ENCODE data around the gene TSPAN8. TPM values are rescaled to one million over a fixed set of nuclear protein-coding genes. Genes with fewer than 3 reads are reported as not detected.
"Not testable (repeated sequence)": the region's sequence is repeated elsewhere in the genome, so short reads cannot be mapped to it uniquely, and the experiment has no call there.

The TSPAN8 gene
- total and polyA plus RNA-seq, 5 donors from 2014 or later, result not detected

- H3K27ac Mint-ChIP-seq; H3K27me3 Mint-ChIP-seq; ATAC-seq (ENCODE audit: low read depth in 2 of 2); H3K4me3 Mint-ChIP-seq; H3K4me1 ChIP-seq (ENCODE audit: control insufficient read depth, insufficient read depth, low read length, poor library complexity, severe bottlenecking); H3K36me3 Mint-ChIP-seq; H3K36me3 ChIP-seq (ENCODE audit: control insufficient read depth, insufficient read depth, low read length); H3K4me1 Mint-ChIP-seq; H3K4me3 ChIP-seq (ENCODE audit: low read depth, low read length); H3K27ac ChIP-seq (ENCODE audit: insufficient read depth, low read length, poor library complexity, severe bottlenecking); H3K9me3 ChIP-seq (ENCODE audit: control insufficient read depth in 2 of 2, low read length in 2 of 2); H3K27me3 ChIP-seq (ENCODE audit: control insufficient read depth, insufficient read depth, low read length); DNase-seq: not testable (repeated sequence)
- H3K9me3 Mint-ChIP-seq, result peaks cover 0 to 14% (median 1%) of the 10 kb centered on the region in 7 donors
Observed at GRCh38 chr12:71150041-71150440, 7.8 kb downstream of the TSPAN8 start.

- Histone ChIP-seq H3K4me3 (ENCODE audit: low read depth, low read length) (no peak overlapping the region), H3K9me3 (ENCODE audit: control insufficient read depth in 2 of 2, low read length in 2 of 2) (no peaks in the 10 kb centered on the region), H3K27me3 (ENCODE audit: control insufficient read depth, insufficient read depth, low read length) (no peaks in the 10 kb centered on the region), H3K4me1 (ENCODE audit: control insufficient read depth, insufficient read depth, low read length, poor library complexity, severe bottlenecking) (no peaks in the 10 kb centered on the region), H3K36me3 (ENCODE audit: control insufficient read depth, insufficient read depth, low read length) (no peaks in the 10 kb centered on the region), H3K27ac (ENCODE audit: insufficient read depth, low read length, poor library complexity, severe bottlenecking) (no peak overlapping the region)
- no peak for ATAC-seq (ENCODE audit: low read depth in 2 of 2)
- no peaks in the 10 kb centered on the region for H3K27me3 Mint-ChIP-seq
- no peak for DNase-seq
- no peaks in the 10 kb centered on the region for H3K4me1 Mint-ChIP-seq
- no peak overlapping the region for H3K4me3 Mint-ChIP-seq
- H3K9me3 Mint-ChIP-seq, result peaks cover 0 to 5% (median 0%) of the 10 kb centered on the region in 7 donors
- H3K27ac Mint-ChIP-seq, result no peak overlapping the region
- no peaks in the 10 kb centered on the region for H3K36me3 Mint-ChIP-seq
Observed at GRCh38 chr12:71144682-71145081, 13.1 kb downstream of the TSPAN8 start.

GRCh38 chr12:71142956-71143355 is 14.8 kb downstream of the TSPAN8 start:
- Mint-ChIP-seq H3K36me3 (no peaks in the 10 kb centered on the region), H3K27me3 (no peaks in the 10 kb centered on the region), H3K4me3 (no peak overlapping the region), H3K4me1 (no peaks in the 10 kb centered on the region), H3K27ac (no peak overlapping the region), H3K9me3 (peaks cover 0 to 1% (median 0%) of the 10 kb centered on the region in 7 donors)
- Histone ChIP-seq H3K4me1 (ENCODE audit: control insufficient read depth, insufficient read depth, low read length, poor library complexity, severe bottlenecking) (no peaks in the 10 kb centered on the region), H3K27ac (ENCODE audit: insufficient read depth, low read length, poor library complexity, severe bottlenecking) (no peak overlapping the region), H3K36me3 (ENCODE audit: control insufficient read depth, insufficient read depth, low read length) (no peaks in the 10 kb centered on the region), H3K4me3 (ENCODE audit: low read depth, low read length) (no peak overlapping the region), H3K27me3 (ENCODE audit: control insufficient read depth, insufficient read depth, low read length) (no peaks in the 10 kb centered on the region), H3K9me3 (ENCODE audit: control insufficient read depth in 2 of 2, low read length in 2 of 2) (no peaks in the 10 kb centered on the region)
- no peak for ATAC-seq (ENCODE audit: low read depth in 2 of 2)
- DNase-seq, result no peak

- no peaks in the 10 kb centered on the region for H3K4me1 Mint-ChIP-seq
- no peaks in the 10 kb centered on the region for H3K36me3 Mint-ChIP-seq
- H3K4me1 ChIP-seq (ENCODE audit: control insufficient read depth, insufficient read depth, low read length, poor library complexity, severe bottlenecking), result no peaks in the 10 kb centered on the region
- H3K27me3 ChIP-seq (ENCODE audit: control insufficient read depth, insufficient read depth, low read length), result no peaks in the 10 kb centered on the region
- ATAC-seq (ENCODE audit: low read depth in 2 of 2) (no peak), DNase-seq (no peak)
- no peak overlapping the region for H3K4me3 ChIP-seq (ENCODE audit: low read depth, low read length)
- no peaks in the 10 kb centered on the region for H3K27me3 Mint-ChIP-seq
- H3K36me3 ChIP-seq (ENCODE audit: control insufficient read depth, insufficient read depth, low read length), result no peaks in the 10 kb centered on the region
- no peak overlapping the region for H3K27ac ChIP-seq (ENCODE audit: insufficient read depth, low read length, poor library complexity, severe bottlenecking)
- no peak overlapping the region for H3K27ac Mint-ChIP-seq
- H3K4me3 Mint-ChIP-seq, result no peak overlapping the region
- no peaks in the 10 kb centered on the region for H3K9me3 ChIP-seq (ENCODE audit: control insufficient read depth in 2 of 2, low read length in 2 of 2)
- H3K9me3 Mint-ChIP-seq, result peaks cover 0 to 1% (median 0%) of the 10 kb centered on the region in 7 donors
Observed at GRCh38 chr12:71142016-71142415, 15.8 kb downstream of the TSPAN8 start.

- no peaks in the 10 kb centered on the region for H3K36me3 ChIP-seq (ENCODE audit: control insufficient read depth, insufficient read depth, low read length)
- Mint-ChIP-seq H3K9me3 (peaks cover 0 to 1% (median 0%) of the 10 kb centered on the region in 7 donors), H3K4me3 (no peak overlapping the region), H3K27me3 (no peaks in the 10 kb centered on the region), H3K36me3 (no peaks in the 10 kb centered on the region), H3K4me1 (no peaks in the 10 kb centered on the region), H3K27ac (no peak overlapping the region)
- no peak overlapping the region for H3K27ac ChIP-seq (ENCODE audit: insufficient read depth, low read length, poor library complexity, severe bottlenecking)
- H3K4me1 ChIP-seq (ENCODE audit: control insufficient read depth, insufficient read depth, low read length, poor library complexity, severe bottlenecking), result no peaks in the 10 kb centered on the region
- H3K4me3 ChIP-seq (ENCODE audit: low read depth, low read length), result no peak overlapping the region
- no peak for DNase-seq
- ATAC-seq (ENCODE audit: low read depth in 2 of 2), result no peak
- no peaks in the 10 kb centered on the region for H3K9me3 ChIP-seq (ENCODE audit: control insufficient read depth in 2 of 2, low read length in 2 of 2)
- H3K27me3 ChIP-seq (ENCODE audit: control insufficient read depth, insufficient read depth, low read length), result no peaks in the 10 kb centered on the region
Observed at GRCh38 chr12:71141378-71141926, 16.3 kb downstream of the TSPAN8 start.

GRCh38 chr12:71139153-71139735 is 18.6 kb downstream of the TSPAN8 start:
- Histone ChIP-seq H3K4me1 (ENCODE audit: control insufficient read depth, insufficient read depth, low read length, poor library complexity, severe bottlenecking) (no peaks in the 10 kb centered on the region), H3K36me3 (ENCODE audit: control insufficient read depth, insufficient read depth, low read length) (no peaks in the 10 kb centered on the region), H3K4me3 (ENCODE audit: low read depth, low read length) (no peak overlapping the region), H3K9me3 (ENCODE audit: control insufficient read depth in 2 of 2, low read length in 2 of 2) (no peaks in the 10 kb centered on the region), H3K27me3 (ENCODE audit: control insufficient read depth, insufficient read depth, low read length) (no peaks in the 10 kb centered on the region), H3K27ac (ENCODE audit: insufficient read depth, low read length, poor library complexity, severe bottlenecking) (no peak overlapping the region)
- H3K4me3 Mint-ChIP-seq, result no peak overlapping the region
- H3K4me1 Mint-ChIP-seq, result no peaks in the 10 kb centered on the region
- no peak overlapping the region for H3K27ac Mint-ChIP-seq
- no peaks in the 10 kb centered on the region for H3K36me3 Mint-ChIP-seq
- peaks cover 0 to 1% (median 0%) of the 10 kb centered on the region in 7 donors for H3K9me3 Mint-ChIP-seq
- DNase-seq, result no peak
- no peaks in the 10 kb centered on the region for H3K27me3 Mint-ChIP-seq
- ATAC-seq (ENCODE audit: low read depth in 2 of 2), result no peak

GRCh38 chr12:71138011-71138410 is 19.8 kb downstream of the TSPAN8 start:
- H3K9me3 Mint-ChIP-seq, result peaks cover 0 to 1% (median 0%) of the 10 kb centered on the region in 7 donors
- no peak overlapping the region for H3K4me3 Mint-ChIP-seq
- Histone ChIP-seq H3K27ac (ENCODE audit: insufficient read depth, low read length, poor library complexity, severe bottlenecking) (no peak overlapping the region), H3K27me3 (ENCODE audit: control insufficient read depth, insufficient read depth, low read length) (no peaks in the 10 kb centered on the region), H3K4me1 (ENCODE audit: control insufficient read depth, insufficient read depth, low read length, poor library complexity, severe bottlenecking) (no peaks in the 10 kb centered on the region), H3K9me3 (ENCODE audit: control insufficient read depth in 2 of 2, low read length in 2 of 2) (no peaks in the 10 kb centered on the region), H3K36me3 (ENCODE audit: control insufficient read depth, insufficient read depth, low read length) (no peaks in the 10 kb centered on the region), H3K4me3 (ENCODE audit: low read depth, low read length) (no peak overlapping the region)
- no peak overlapping the region for H3K27ac Mint-ChIP-seq
- H3K4me1 Mint-ChIP-seq, result no peaks in the 10 kb centered on the region
- DNase-seq (no peak), ATAC-seq (ENCODE audit: low read depth in 2 of 2) (no peak)
- no peaks in the 10 kb centered on the region for H3K36me3 Mint-ChIP-seq
- no peaks in the 10 kb centered on the region for H3K27me3 Mint-ChIP-seq

GRCh38 chr12:71135812-71136176 is 22.0 kb downstream of the TSPAN8 start:
- Histone ChIP-seq H3K27me3 (ENCODE audit: control insufficient read depth, insufficient read depth, low read length) (no peaks in the 10 kb centered on the region), H3K36me3 (ENCODE audit: control insufficient read depth, insufficient read depth, low read length) (no peaks in the 10 kb centered on the region), H3K4me3 (ENCODE audit: low read depth, low read length) (no peak overlapping the region), H3K9me3 (ENCODE audit: control insufficient read depth in 2 of 2, low read length in 2 of 2) (no peaks in the 10 kb centered on the region), H3K4me1 (ENCODE audit: control insufficient read depth, insufficient read depth, low read length, poor library complexity, severe bottlenecking) (no peaks in the 10 kb centered on the region), H3K27ac (ENCODE audit: insufficient read depth, low read length, poor library complexity, severe bottlenecking) (no peak overlapping the region)
- Mint-ChIP-seq H3K27me3 (no peaks in the 10 kb centered on the region), H3K9me3 (peaks cover 0 to 2% (median 0%) of the 10 kb centered on the region in 7 donors), H3K4me3 (no peak overlapping the region), H3K27ac (no peak overlapping the region), H3K36me3 (no peaks in the 10 kb centered on the region), H3K4me1 (no peaks in the 10 kb centered on the region)
- DNase-seq (no peak), ATAC-seq (ENCODE audit: low read depth in 2 of 2) (no peak)
